GM19238 (cell line): ENCODE data around the gene LRPAP1.

Experiments used
- DNase-seq: peaks from one replicate; pipeline ENCODE4 v3.0.0; 2011; ENCODE audit warnings: low spot score; ENCODE audit not compliant: insufficient read length

The LRPAP1 gene

GRCh38 chr4:3501825-3502425, 30.3 kb downstream of the LRPAP1 start:
- no peak for DNase-seq

DNA sequence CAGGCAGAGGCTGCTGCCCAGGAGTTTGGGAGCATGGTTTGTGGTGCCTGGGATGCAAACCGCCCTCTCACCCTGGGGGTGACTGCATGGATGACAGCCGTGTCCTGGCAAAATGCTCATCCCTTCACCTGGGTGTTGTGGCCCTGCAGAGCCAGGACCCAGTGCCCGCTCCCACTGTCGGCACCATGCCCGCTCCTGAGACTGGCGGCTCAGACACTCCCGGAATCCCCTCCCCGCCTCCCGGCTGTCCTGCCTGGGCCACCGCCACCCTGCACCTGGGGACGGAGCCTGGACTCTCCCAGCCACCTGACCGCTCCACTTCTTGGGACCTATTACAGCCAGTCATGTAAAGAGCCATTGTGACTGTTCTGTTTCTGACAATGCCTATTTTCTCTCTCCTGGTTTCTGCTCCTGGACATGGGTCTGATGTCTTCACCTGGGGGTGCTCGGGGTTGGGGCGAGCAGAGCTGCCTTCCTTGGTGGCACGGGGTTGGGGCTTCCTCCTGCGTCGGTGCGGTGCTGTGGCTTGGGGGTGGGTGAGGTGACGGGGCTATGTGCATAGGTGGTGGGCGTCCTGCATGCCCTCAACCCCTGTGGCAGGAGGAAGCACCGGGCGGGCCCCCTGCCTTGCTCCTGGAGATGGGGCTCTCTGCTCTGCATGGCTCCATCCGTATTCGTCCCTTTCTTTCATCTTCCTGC, 30.9 kb downstream of the LRPAP1 start:
- no peak for DNase-seq

GRCh38 chr4:3500634-3501101, 31.6 kb downstream of the LRPAP1 start:
- no peak for DNase-seq

DNA sequence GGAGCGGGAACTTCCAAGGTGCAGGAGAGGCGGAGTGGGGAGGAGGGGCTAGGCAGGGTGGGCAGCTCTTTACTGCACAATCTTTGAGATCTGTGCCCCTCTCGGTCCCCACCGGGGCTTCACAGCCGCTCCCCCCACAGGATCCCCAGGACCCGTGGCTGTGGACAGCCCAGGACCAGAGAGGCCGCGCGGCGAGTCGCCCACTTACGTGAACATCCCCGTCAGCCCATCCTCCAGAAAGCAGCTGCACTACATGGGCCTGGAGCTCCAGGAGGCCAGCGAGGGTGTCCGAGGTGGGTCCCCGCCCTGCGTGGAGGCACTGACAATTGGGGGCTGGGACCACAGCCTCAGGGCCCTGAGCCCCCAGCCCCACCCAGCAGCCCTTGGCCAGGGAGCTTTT, 32.1 kb downstream of the LRPAP1 start:
- no peak for DNase-seq

- no peak for DNase-seq
These were observed 32.5 kb downstream of the LRPAP1 start for GRCh38 chr4:3499710-3500109.

DNA sequence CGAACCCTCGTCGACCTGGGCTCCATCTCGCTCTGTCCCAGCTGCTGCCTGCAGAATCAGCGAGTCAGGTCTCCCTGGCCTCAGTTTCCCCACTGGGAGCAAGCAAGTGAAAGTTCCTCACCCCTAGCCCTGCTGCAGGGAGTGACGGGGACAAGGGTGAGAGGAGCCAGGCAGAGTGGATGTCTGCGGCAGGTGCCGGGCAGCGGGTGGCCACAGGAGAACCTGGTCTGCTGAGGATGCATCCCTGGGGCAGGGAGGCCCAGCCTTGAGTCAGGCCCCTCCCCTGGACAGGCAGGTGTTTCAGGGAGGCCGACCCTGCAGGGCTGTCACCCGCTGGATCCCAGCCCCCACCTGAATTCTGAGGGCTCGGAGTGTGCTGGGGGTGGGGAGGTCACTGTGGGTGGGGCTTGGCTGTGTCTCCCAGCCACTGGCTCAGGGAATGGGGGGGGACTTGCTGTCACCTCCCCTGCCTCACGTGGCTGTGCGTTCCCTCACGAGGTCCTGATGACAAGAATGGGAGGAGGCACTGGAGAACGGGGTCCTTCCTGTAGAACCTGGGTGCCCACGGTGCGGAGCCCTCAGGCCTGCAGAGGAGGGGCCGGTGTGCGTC, 33.2 kb downstream of the LRPAP1 start:
- no peak for DNase-seq

DNA sequence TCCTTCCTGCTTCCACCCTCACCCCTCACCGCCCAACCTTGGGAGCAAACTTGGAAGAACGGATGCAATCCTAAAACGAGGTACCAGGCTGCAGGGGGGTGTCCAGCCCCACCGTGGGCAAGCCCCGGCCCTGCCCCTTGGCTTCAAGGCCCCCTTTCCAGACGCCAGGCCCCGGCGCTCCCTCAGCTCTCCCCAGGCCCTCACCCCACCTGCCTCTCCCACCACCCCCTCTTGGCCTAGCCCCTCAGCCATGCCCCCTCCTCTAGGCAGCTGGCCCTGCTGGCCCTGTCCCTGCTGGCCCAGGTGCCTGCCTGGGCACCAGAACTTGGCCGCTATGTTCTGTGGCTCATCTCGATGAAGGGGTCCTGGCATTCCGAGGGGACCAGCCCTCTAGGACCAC, 33.8 kb downstream of the LRPAP1 start:
- DNase-seq, result no peak

DNA sequence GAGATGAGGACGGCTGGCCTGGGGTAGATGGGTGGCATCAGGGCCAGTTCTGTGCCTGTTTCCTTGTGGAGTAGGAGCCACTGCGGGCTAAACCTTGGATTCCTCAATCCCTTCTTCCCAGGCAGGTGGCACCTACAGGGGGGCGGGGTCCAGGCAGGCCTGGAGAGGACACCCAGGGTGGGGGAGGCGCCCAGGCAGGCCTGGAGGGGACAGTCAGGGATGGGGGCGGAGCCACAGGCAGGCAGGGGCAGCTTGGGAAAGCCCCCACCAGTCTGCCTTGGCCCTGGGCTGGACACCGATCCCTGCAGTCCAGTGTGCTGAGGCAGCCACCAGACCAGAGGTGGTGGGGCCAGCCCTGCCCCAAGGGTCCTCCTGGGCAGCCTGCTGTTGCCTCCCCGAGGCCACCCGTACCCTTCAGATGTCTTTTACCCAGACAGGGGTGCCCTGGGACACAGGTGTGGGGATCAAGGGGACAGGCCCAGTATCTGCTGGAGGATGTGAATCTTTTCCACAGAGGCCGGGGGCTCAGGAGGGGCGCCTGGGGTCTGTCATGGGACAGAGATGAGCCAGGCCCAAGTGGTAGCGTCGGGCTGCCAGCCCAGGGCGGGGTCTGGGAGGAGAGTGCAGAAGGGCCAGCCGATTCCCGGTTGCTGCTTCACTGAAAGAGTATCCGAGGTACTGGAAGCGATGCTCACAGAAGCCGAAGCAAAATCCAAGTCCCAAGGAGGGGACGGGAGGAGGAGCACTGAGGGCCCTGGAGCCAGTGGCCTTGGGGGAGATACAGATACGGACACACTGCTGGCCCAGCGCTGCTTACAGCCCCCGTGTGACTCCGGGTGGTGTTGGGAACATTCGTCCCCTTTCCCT, 34.5 kb downstream of the LRPAP1 start:
- no peak for DNase-seq

DNA sequence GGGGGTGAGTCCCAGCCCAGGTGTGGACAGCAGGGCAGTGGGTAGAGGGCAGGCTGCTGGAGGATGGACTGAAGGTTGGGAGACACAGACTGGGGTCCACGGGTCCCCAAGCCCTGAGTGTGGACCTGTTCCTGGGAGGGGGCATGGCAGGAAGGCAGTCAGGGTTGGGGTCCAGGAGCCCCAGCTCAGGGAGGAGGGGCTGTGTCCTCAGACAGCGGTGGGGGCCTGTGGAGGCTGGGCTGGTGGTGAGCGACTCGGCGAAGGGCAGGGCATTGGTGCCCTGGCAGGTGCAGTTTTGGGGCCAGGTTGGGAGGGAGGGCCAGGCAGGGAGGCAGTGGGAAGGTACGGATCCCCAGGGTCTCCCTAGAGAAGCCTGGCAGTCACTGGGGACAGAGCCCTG, 35.1 kb downstream of the LRPAP1 start:
- DNase-seq, result no peak

GRCh38 chr4:3496021-3496420, 36.2 kb downstream of the LRPAP1 start:
- no peak for DNase-seq

GRCh38 chr4:3495204-3495975, 36.8 kb downstream of the LRPAP1 start:
- no peak for DNase-seq

DNA sequence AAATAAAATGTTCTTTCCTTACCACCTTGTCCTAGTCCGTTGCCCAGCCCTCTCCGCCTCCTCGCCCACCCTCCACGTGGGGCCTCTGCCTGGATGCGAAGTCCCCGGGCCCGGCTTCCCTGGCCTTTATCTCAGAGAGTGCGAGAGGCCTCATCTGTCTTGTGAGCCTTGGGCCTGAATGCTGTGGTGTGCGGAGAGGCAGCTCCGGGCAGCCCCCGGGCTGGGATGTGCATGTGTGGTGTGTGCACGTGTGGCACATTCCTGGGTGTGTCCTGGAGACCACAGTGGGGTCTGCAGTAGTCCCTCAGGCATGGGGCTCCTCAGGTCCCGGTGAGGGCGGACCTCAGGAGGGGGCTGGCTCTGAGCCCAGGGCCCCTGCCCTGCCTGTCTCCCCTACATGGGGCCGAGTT, 37.8 kb downstream of the LRPAP1 start:
- DNase-seq, result no peak

DNA sequence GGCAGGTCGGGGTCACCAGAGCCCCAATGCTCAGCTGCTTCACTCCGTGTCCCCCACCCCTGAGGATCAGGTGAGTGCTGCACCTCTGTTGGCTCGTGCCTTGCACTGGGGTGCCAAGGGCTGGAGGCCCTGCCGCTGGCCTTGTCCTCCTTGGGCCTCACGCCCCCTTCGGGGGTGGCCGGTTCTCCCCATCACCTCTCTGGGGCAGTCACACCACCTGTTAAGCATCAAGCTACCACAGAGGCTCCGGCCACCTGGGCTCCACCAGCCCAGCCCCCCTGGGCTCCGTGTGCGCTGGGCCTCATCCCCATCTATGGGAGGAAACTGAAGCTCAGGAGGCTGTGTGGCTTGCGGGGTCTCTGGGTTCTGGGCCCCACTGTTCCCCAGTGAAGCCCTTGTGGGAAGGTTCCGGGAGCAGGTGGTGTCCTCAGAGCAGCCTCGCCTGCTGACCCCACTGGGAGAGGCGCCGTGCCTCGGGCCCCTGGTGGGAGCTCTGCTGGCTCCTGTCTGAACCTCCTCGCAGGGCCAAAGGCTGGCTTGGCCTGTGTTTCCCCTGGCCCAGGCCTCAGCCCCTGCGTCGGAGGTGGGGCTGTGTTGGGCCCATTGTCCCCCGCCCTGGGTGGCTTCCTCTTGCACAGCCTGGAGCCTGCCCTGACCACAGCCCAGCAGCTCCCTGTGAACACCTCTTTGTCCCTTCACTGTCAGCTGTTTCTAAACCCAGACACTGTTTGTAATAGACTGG, 38.3 kb downstream of the LRPAP1 start:
- DNase-seq, result no peak

DNA sequence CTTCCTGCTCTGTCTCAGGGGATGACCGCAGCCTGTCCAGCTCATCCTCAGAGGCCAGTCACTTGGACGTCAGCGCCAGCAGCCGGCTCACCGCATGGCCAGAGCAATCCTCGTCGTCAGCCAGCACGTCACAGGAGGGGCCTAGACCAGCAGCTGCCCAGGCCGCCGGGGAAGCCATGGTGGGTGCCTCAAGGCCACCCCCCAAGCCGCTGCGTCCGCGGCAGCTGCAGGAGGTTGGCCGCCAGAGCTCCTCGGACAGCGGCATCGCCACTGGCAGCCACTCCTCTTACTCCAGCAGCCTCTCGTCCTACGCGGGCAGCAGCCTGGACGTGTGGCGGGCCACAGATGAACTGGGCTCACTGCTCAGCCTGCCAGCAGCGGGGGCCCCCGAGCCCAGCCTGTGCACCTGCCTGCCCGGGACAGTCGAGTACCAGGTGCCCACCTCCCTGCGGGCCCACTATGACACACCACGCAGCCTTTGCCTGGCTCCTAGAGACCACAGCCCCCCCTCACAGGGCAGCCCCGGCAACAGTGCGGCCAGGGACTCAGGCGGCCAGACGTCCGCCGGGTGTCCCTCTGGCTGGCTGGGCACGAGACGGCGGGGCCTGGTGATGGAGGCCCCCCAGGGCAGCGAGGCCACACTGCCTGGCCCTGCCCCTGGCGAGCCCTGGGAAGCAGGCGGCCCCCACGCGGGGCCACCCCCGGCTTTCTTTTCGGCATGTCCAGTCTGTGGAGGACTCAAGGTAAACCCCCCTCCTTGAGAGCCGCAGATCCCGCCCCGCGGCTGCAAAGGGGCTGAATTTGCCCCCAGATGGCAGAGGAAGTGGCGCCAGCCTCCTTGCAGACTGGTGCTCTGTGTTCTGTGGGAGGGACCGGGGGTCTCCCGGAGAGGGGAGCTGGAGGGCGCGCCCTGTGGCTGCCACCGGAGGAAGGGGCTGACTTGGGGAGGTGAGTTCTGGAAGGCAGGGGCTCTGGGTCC, 39.2 kb downstream of the LRPAP1 start:
- no peak for DNase-seq

- DNase-seq, result no peak
These were observed 40.4 kb downstream of the LRPAP1 start for GRCh38 chr4:3491681-3492405.

DNA sequence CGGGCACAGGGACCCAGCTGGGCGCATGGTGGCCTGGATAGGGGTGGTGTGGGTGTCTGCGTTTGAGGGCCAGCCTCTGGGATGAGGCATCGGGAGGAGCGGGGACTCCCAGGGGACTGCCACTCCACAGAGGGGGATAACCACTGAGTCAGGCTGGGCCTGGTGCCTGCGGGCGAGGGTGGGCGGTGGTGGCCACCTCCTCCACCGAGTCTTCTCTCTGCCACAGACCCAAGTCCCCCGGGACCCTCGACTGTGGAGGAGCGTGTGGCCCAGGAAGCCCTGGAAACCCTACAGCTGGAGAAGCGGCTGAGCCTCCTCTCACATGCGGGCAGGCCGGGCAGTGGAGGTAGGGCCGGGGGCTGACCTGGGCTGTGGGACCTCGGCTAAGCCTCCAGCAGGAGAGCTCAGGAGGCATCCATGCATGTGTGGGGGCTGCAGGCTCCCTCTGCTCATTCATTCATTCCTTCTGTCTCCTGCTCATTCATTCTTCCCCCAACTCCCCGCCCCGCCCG, 42.7 kb downstream of the LRPAP1 start:
- no peak for DNase-seq

DNA sequence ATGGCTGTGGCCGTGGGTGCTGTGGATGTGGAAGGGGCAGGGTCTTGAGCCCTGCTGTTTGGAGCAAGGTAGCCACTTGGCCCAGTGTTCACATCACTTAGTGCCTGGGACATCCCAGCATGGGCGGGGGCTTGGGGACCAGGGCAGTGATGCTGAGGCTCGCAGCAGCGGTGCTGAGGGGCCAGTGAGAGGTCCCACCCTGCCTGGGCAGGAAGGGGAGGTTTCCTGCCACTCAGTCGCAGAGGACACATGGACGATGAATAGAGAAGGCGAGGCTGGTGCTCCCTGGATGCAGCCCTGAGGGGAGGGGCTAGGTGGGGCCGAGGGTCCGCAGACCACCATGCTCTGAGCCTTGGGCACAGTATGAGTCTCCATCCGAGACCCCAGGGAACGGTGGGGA, 43.4 kb downstream of the LRPAP1 start:
- DNase-seq, result no peak

GRCh38 chr4:3487861-3488260, 44.4 kb downstream of the LRPAP1 start:
- DNase-seq, result no peak
